ENCODE measurements around the gene HK3. TPM values are rescaled to one million over a fixed set of nuclear protein-coding genes. Genes with fewer than 3 reads are reported as not detected.

The HK3 gene
- total RNA-seq, 4 donors from 2014 or later: 12.2 to 61.6 (median 26.7) TPM

- ATAC-seq (ENCODE audit: low FRiP score) (no peak), DNase-seq (ENCODE audit: low spot score) (no peak)
- TF ChIP-seq, protein P1, sequence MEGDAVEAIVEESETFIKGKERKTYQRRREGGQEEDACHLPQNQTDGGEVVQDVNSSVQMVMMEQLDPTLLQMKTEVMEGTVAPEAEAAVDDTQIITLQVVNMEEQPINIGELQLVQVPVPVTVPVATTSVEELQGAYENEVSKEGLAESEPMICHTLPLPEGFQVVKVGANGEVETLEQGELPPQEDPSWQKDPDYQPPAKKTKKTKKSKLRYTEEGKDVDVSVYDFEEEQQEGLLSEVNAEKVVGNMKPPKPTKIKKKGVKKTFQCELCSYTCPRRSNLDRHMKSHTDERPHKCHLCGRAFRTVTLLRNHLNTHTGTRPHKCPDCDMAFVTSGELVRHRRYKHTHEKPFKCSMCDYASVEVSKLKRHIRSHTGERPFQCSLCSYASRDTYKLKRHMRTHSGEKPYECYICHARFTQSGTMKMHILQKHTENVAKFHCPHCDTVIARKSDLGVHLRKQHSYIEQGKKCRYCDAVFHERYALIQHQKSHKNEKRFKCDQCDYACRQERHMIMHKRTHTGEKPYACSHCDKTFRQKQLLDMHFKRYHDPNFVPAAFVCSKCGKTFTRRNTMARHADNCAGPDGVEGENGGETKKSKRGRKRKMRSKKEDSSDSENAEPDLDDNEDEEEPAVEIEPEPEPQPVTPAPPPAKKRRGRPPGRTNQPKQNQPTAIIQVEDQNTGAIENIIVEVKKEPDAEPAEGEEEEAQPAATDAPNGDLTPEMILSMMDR (IDR thresholded peaks at IDR 0.05): no peak
These were observed 19.5 kb upstream of the HK3 start for GRCh38 chr5:176918613-176919012.

DNA sequence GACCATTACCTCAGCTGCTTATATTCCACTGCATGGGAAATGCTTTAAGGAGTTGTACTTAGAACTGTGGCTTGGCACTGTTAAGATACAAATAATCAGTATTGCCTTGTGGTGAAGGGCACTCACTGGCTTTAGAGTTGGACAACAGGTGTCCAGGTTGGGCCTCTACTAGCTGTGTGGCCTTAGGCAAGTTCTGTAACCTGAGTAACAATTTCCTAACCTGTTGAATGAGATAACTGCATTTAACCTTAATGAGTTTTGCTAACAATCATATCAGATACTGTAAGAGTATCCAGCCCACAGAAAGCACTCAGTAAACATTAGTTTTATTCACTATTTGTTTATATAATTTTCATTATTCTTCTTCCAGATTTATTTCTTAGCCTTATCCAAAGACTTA is 17.2 kb upstream of the HK3 start:
- no peak for DNase-seq (ENCODE audit: low spot score)
- ATAC-seq (ENCODE audit: low FRiP score): no peak
- TF ChIP-seq, protein P1 (IDR thresholded peaks at IDR 0.05): no peak

GRCh38 chr5:176915906-176916305 is 16.8 kb upstream of the HK3 start:
- DNase-seq (ENCODE audit: low spot score) (no peak), ATAC-seq (ENCODE audit: low FRiP score) (no peak)
- TF ChIP-seq, protein P1 (IDR thresholded peaks at IDR 0.05): no peak

DNA sequence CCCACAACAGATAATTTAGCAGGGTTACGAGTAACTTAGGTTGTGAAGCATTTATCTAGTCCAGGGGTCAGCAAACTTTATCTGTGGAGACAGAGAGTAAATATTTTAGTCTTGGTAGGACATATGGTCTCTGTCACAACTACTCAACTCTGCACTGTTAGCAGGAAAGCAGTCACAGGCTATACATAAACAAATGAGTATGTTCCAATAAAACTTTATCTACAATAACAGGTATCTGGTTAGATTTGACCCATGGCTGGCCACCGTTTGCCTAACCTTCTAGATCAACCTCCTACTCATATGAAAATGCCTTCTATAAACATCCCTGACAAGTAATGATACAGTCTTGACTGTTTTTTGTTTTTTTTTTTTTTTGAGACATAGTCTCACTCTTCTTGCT is 13.0 kb upstream of the HK3 start:
- TF ChIP-seq, protein P1 (IDR thresholded peaks at IDR 0.05): no peak
- no peak for ATAC-seq (ENCODE audit: low FRiP score)
- DNase-seq (ENCODE audit: low spot score): no peak

DNA sequence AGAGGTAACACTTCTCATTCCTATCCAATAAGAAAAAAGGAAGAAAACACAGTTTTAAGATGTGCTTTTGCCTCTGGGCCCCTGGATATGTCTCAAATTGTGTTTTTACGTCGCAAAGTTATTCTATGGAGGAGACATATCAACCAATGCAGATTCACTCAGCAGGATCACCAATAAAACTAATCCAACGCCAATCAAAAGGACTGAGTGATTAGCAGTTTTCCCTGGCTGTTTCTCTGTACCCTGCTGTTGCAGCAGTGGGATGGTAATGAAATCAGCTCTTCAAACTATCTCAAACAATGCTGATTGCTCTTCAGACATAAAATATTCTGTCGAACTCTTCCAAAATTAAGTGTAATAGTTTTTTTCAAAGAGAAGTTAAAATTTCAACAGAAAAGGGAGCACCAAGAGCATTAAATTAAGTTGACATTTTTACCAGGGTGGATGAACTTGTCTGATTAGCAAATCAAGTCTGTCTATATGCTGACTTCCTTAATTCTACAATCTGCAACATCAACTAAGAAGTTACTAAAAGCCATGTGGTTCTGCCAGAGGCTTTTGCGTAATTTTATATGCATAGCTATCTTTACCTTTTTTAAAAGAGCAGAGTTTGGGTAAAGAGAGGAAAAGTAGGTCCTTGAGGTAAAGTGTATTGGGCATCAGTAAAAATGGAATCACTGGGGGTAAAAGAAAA is 9.7 kb upstream of the HK3 start:
- TF ChIP-seq, protein P1 (IDR thresholded peaks at IDR 0.05): no peak

GRCh38 chr5:176906796-176907195 is 7.7 kb upstream of the HK3 start:
- TF ChIP-seq, protein P1 (IDR thresholded peaks at IDR 0.05): no peak
- no peak for DNase-seq (ENCODE audit: low spot score)
- ATAC-seq (ENCODE audit: low FRiP score): no peak

More for the DNA sequence above, 9.7 kb upstream of the HK3 start:
- ATAC-seq (ENCODE audit: low FRiP score) (no peak), DNase-seq (ENCODE audit: low spot score) (no peak)

- TF ChIP-seq, protein P1 (IDR thresholded peaks at IDR 0.05): no peak
- DNase-seq (ENCODE audit: low spot score): no peak
- ATAC-seq (ENCODE audit: low FRiP score): no peak
These were observed 7.0 kb upstream of the HK3 start for GRCh38 chr5:176906126-176906525.
